DND-41 (cell line): ENCODE data around the gene NAALADL1.
"Not testable (repeated sequence)": the region's sequence is repeated elsewhere in the genome, so short reads cannot be mapped to it uniquely, and the experiment has no call there.

Source experiments
- ATAC-seq: fragments of 200-7000 bp; cut with Tn5 transposase; 3 replicates; pipeline ENCODE4 v1.9.1; 2021; ENCODE audit warnings: low read depth; ENCODE audit not compliant: insufficient read depth
- DNase-seq: peaks from one replicate; pipeline ENCODE4 v3.0.0-alpha.2; 2020
- H2AFZ ChIP-seq: 2 replicates; pipeline ENCODE4 v1.6.0; 2012; ENCODE audit warnings: low read depth, low read length
- H3K27ac ChIP-seq: 2 replicates; pipeline ENCODE4 v1.5.1; 2012; ENCODE audit warnings: low read length, inconsistent platforms
- H3K27me3 ChIP-seq: fragments of 200-600 bp; sonication (generic); 2 replicates; pipeline ENCODE4 v1.6.0; 2012; ENCODE audit warnings: low read length, mild to moderate bottlenecking, inconsistent platforms; ENCODE audit not compliant: insufficient read depth, poor library complexity
- H3K36me3 ChIP-seq: 2 replicates; pipeline ENCODE4 v1.5.1; 2012; ENCODE audit warnings: low read length, inconsistent platforms; ENCODE audit not compliant: insufficient read depth
- H3K4me1 ChIP-seq: 2 replicates; pipeline ENCODE4 v1.5.1; 2012; ENCODE audit warnings: mild to moderate bottlenecking, low read length; ENCODE audit not compliant: insufficient read depth
- H3K4me2 ChIP-seq: 2 replicates; pipeline ENCODE4 v1.6.0; 2012; ENCODE audit warnings: mild to moderate bottlenecking, moderate library complexity, low read length, inconsistent platforms; ENCODE audit not compliant: insufficient read depth
- H3K4me3 ChIP-seq, 2 experiments: fragments of 200-600 bp in 1 of 2; shearing (Covaris generic) in 1 of 2; 2 replicates each; pipeline ENCODE4 v1.5.1; 2012 to 2016; ENCODE audit warnings: inconsistent platforms in 2 of 2, low read length in 2 of 2, mild to moderate bottlenecking in 2 of 2, low read depth in 1 of 2, moderate library complexity in 1 of 2
- H3K79me2 ChIP-seq: 2 replicates; pipeline ENCODE4 v1.6.0; 2012; ENCODE audit warnings: low read length, inconsistent platforms; ENCODE audit not compliant: insufficient read depth
- H3K9ac ChIP-seq: 2 replicates; pipeline ENCODE4 v1.6.0; 2012; ENCODE audit warnings: low read depth, mild to moderate bottlenecking, inconsistent platforms, low read length, moderate library complexity
- H3K9me3 ChIP-seq: 2 replicates; pipeline ENCODE4 v1.5.1; 2012; ENCODE audit warnings: low read length, moderate library complexity, mild to moderate bottlenecking, inconsistent platforms; ENCODE audit not compliant: insufficient read depth, severe bottlenecking
- H4K20me1 ChIP-seq: 2 replicates; pipeline ENCODE4 v1.6.0; 2012; ENCODE audit warnings: low read length; ENCODE audit not compliant: insufficient read depth
- EZH2 ChIP-seq: IDR thresholded peaks from 3 replicates; pipeline ENCODE4 v1.6.1; 2012; ENCODE audit warnings: borderline replicate concordance, low read depth, mild to moderate bottlenecking, moderate library complexity, low read length, inconsistent platforms; ENCODE audit not compliant: severe bottlenecking
- TF ChIP-seq, protein P1 (sequence below): IDR thresholded peaks from 2 replicates; pipeline ENCODE4 v1.5.1; 2012; ENCODE audit warnings: borderline replicate concordance, low read length, moderate library complexity, mild to moderate bottlenecking; ENCODE audit not compliant: poor library complexity, severe bottlenecking; ENCODE audit errors: extremely low read depth

NAALADL1 gene

DNA sequence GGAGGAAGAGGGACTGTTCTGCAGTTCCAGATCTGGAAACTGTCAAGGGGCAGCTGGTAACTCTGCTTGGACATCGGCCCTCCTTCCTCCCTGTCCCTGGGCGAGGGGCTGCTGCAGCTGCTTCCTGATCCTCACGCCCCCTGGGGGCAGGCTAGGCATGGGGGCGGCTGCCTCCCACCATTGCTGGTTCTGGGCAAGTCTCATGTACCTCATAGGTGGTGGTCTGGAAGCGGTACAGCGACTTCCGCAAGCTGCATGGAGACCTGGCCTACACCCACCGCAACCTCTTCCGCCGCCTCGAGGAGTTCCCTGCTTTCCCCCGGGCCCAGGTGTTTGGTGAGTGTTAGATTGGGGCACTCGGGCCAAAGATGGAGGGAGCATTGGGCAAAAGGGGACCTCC, 26.1 kb downstream of the NAALADL1 start:
- H3K27ac ChIP-seq = no peak overlapping the region
- H3K4me1 ChIP-seq = peaks cover 17% of the 10 kb centered on the region
- peaks cover 33% of the 10 kb centered on the region for H3K36me3 ChIP-seq
- no peaks in the 10 kb centered on the region for H4K20me1 ChIP-seq
- DNase-seq (no peak), ATAC-seq (no peak)
- H3K4me3 ChIP-seq = no peak overlapping the region
- H3K4me2 ChIP-seq = no peak overlapping the region
- H3K9me3 ChIP-seq = no peaks in the 10 kb centered on the region
- no peak overlapping the region for H3K9ac ChIP-seq
- no peaks in the 10 kb centered on the region for H3K27me3 ChIP-seq
- H3K79me2 ChIP-seq = peaks cover 6% of the 10 kb centered on the region
- no peak for TF ChIP-seq EZH2
- TF ChIP-seq, protein P1, sequence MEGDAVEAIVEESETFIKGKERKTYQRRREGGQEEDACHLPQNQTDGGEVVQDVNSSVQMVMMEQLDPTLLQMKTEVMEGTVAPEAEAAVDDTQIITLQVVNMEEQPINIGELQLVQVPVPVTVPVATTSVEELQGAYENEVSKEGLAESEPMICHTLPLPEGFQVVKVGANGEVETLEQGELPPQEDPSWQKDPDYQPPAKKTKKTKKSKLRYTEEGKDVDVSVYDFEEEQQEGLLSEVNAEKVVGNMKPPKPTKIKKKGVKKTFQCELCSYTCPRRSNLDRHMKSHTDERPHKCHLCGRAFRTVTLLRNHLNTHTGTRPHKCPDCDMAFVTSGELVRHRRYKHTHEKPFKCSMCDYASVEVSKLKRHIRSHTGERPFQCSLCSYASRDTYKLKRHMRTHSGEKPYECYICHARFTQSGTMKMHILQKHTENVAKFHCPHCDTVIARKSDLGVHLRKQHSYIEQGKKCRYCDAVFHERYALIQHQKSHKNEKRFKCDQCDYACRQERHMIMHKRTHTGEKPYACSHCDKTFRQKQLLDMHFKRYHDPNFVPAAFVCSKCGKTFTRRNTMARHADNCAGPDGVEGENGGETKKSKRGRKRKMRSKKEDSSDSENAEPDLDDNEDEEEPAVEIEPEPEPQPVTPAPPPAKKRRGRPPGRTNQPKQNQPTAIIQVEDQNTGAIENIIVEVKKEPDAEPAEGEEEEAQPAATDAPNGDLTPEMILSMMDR = no peak
- H2AFZ ChIP-seq = no peak overlapping the region

DNA sequence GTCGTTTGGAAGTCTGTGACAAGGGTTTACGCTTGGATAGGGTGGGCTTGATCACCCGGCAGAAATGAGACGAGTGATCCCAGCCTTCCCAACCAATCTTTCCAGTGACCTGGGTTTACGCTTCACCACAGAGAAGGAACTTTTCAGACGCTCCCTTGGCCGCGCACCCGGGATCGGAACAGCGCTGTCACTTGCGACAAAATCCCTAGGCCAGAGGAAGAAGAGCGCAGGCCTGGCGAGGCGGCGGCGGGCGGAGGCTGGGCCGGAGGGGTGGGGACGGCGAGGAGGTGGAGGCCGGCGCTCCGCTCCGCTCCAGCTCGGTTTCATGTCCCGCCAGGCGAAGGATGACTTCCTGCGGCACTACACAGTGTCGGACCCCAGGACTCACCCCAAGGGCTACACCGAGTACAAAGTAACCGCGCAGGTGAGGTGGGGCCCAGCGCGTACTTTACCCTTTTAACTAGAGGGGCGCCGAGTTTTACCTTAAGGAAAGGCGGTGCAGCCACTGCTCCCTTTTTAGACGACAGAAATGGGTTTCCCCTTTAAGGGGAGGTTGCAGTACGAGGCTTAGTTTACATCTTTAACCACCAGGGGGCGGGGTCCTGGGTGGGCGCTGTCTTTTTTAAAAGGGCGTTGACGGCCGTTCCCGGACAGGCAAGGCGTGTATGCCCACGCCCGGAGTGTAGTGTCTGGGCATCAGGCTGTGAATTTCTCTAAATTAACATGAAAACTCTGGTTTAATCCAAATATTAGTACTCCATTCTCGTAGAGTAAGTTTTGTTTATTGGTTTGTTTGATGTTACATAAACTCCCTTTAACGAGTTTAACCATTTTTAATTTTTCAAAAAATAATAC, 30.9 kb downstream of the NAALADL1 start, which contains the start of gene SNX15:
Gene SNX15, plus strand, starts transcription at position 227 of the 855 bp plus-strand sequence. Its CDS starts 99 bp downstream, at position 326.
- H3K36me3 ChIP-seq = peaks cover 7% of the 10 kb centered on the region; the same call in 1 of the 2 replicates
- peak within 1 kb of the TSS; percentile 96 for H3K4me2 ChIP-seq
- no peaks in the 10 kb centered on the region for H4K20me1 ChIP-seq
- peak within 1 kb of the TSS; percentile 42 to 67 for H3K4me3 ChIP-seq
- DNase-seq (peak; percentile 94), ATAC-seq (peak; percentile 93)
- no peak for TF ChIP-seq EZH2
- TF ChIP-seq, protein P1 = peak; percentile 55
- H3K4me1 ChIP-seq = peaks cover 24% of the 10 kb centered on the region
- H3K9me3 ChIP-seq = no peaks in the 10 kb centered on the region
- H3K9ac ChIP-seq = peak within 1 kb of the TSS; percentile 63
- H3K27ac ChIP-seq = peak within 1 kb of the TSS; percentile 86
- H3K27me3 ChIP-seq = no peaks in the 10 kb centered on the region
- peak within 1 kb of the TSS; percentile 87 for H2AFZ ChIP-seq
- H3K79me2 ChIP-seq = peaks cover 6% of the 10 kb centered on the region

DNA sequence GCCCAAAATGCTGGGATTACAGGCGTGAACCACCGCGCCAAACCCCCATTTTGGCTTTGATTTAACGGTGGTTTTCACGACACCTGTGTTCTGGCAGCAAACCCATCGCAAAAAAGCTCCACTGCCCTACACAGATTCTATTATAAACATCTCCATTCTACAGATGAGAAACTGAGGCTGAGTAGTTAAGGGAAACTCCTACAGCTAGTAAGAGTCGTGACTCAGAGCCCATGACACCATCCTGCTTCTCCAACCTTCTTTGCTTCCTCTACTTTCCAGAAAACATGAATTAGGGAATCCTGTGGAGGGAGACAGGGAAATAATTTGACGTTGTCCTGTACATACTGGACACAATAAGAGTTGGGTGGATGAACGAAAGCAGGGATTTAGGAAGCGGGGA, 31.5 kb downstream of the NAALADL1 start:
- no peak for DNase-seq
- no peak for ATAC-seq
- peak overlapping the region in 1 of 2 experiments; percentile 67; a peak in 2 of 4 replicates for H3K4me3 ChIP-seq
- H3K27ac ChIP-seq = peak overlapping the region; percentile 86
- no peaks in the 10 kb centered on the region for H4K20me1 ChIP-seq
- H3K36me3 ChIP-seq = peaks cover 6% of the 10 kb centered on the region
- TF ChIP-seq, protein P1 = no peak
- TF ChIP-seq EZH2 = no peak
- no peaks in the 10 kb centered on the region for H3K27me3 ChIP-seq
- H3K9me3 ChIP-seq = no peaks in the 10 kb centered on the region
- peak overlapping the region; percentile 63 for H3K9ac ChIP-seq
- peaks cover 6% of the 10 kb centered on the region for H3K79me2 ChIP-seq
- peak overlapping the region; percentile 87 for H2AFZ ChIP-seq
- H3K4me2 ChIP-seq = peak overlapping the region; percentile 96
- peaks cover 24% of the 10 kb centered on the region for H3K4me1 ChIP-seq

DNA sequence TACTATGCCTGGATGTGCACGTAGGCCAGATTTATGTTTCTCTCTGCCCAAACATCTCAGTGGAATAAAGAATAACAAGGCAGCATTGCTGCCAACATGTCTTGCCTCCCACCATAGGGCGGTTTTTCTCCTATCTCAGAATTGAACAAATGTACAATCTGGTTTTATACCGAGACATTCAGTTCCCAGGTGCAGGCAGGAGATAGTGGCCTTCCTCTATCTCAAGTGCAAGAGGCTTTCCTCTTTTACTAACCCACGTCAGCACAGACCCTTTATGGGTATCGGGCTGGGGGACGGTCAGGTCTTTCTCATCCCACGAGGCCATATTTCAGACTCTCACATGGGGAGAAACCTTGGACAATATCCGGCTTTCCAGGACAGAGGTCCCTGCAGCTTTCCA, 34.9 kb downstream of the NAALADL1 start:
- ATAC-seq, DNase-seq, H3K79me2 ChIP-seq: not testable (repeated sequence)

More for the DNA sequence above, 34.9 kb downstream of the NAALADL1 start:
- peaks cover 31% of the 10 kb centered on the region for H3K36me3 ChIP-seq
- H3K4me2 ChIP-seq, H2AFZ ChIP-seq, H3K9me3 ChIP-seq, H3K4me3 ChIP-seq, H4K20me1 ChIP-seq, H3K27me3 ChIP-seq, H3K27ac ChIP-seq, H3K9ac ChIP-seq: not testable (repeated sequence)
- H3K4me1 ChIP-seq = peaks cover 18% of the 10 kb centered on the region
